ENCODE data around the gene RASSF7. TPM values are rescaled to one million over a fixed set of nuclear protein-coding genes. Genes with fewer than 3 reads are reported as not detected.

The RASSF7 gene
- total RNA-seq, 1 donor from 2014 or later: 32.3 TPM

- H3K36me3 Mint-ChIP-seq (ENCODE audit: low read depth, unreplicated experiment): no peaks in the 10 kb centered on the region
- H3K4me3 Mint-ChIP-seq (ENCODE audit: unreplicated experiment): no peak overlapping the region
- Histone ChIP-seq H3K36me3 (ENCODE audit: insufficient read depth, low read length) (no peaks in the 10 kb centered on the region), H3K9me3 (ENCODE audit: insufficient read depth, low read depth, low read length) (no peaks in the 10 kb centered on the region), H2AFZ (ENCODE audit: low read depth, low read length) (no peak overlapping the region), H3K4me2 (ENCODE audit: low read length) (no peak overlapping the region), H3K4me3 (ENCODE audit: insufficient read depth, low read depth, low read length) (no peak overlapping the region), H4K20me1 (ENCODE audit: insufficient read depth, low read length) (no peaks in the 10 kb centered on the region), H3K9ac (ENCODE audit: low read length) (no peak overlapping the region), H3K4me1 (ENCODE audit: insufficient read depth, low read length) (no peaks in the 10 kb centered on the region), H3K79me2 (ENCODE audit: insufficient read depth, low read length) (no peaks in the 10 kb centered on the region), H3K27me3 (ENCODE audit: insufficient read depth, low read length) (peaks cover 18% of the 10 kb centered on the region), H3K27ac (ENCODE audit: low read depth, low read length) (no peak overlapping the region)
- no peaks in the 10 kb centered on the region for H3K9me3 Mint-ChIP-seq (ENCODE audit: unreplicated experiment)
- H3K27ac Mint-ChIP-seq (ENCODE audit: unreplicated experiment): no peak overlapping the region
- H3K4me1 Mint-ChIP-seq (ENCODE audit: low read depth, unreplicated experiment): peaks cover 6% of the 10 kb centered on the region
- peaks cover 12% of the 10 kb centered on the region for H3K27me3 Mint-ChIP-seq (ENCODE audit: low read depth, unreplicated experiment)
- no peak for TF ChIP-seq EZH2 (IDR thresholded peaks at IDR 0.05; ENCODE audit: insufficient read depth, low read length)
- TF ChIP-seq, protein P1, sequence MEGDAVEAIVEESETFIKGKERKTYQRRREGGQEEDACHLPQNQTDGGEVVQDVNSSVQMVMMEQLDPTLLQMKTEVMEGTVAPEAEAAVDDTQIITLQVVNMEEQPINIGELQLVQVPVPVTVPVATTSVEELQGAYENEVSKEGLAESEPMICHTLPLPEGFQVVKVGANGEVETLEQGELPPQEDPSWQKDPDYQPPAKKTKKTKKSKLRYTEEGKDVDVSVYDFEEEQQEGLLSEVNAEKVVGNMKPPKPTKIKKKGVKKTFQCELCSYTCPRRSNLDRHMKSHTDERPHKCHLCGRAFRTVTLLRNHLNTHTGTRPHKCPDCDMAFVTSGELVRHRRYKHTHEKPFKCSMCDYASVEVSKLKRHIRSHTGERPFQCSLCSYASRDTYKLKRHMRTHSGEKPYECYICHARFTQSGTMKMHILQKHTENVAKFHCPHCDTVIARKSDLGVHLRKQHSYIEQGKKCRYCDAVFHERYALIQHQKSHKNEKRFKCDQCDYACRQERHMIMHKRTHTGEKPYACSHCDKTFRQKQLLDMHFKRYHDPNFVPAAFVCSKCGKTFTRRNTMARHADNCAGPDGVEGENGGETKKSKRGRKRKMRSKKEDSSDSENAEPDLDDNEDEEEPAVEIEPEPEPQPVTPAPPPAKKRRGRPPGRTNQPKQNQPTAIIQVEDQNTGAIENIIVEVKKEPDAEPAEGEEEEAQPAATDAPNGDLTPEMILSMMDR (IDR thresholded peaks at IDR 0.05; ENCODE audit: insufficient read depth, low read depth, low read length): no peak
- DNase-seq (ENCODE audit: low read depth) (no peak), FAIRE-seq (no peak)
Measured at GRCh38 chr11:553083-553987, 7.4 kb upstream of the RASSF7 start.

GRCh38 chr11:553988-554340 lies 6.8 kb upstream of the RASSF7 start:
- Mint-ChIP-seq H3K9me3 (ENCODE audit: unreplicated experiment) (no peaks in the 10 kb centered on the region), H3K4me3 (ENCODE audit: unreplicated experiment) (no peak overlapping the region), H3K27me3 (ENCODE audit: low read depth, unreplicated experiment) (peaks cover 9% of the 10 kb centered on the region), H3K4me1 (ENCODE audit: low read depth, unreplicated experiment) (peaks cover 1% of the 10 kb centered on the region), H3K36me3 (ENCODE audit: low read depth, unreplicated experiment) (no peaks in the 10 kb centered on the region), H3K27ac (ENCODE audit: unreplicated experiment) (no peak overlapping the region)
- Histone ChIP-seq H3K36me3 (ENCODE audit: insufficient read depth, low read length) (no peaks in the 10 kb centered on the region), H3K4me1 (ENCODE audit: insufficient read depth, low read length) (no peaks in the 10 kb centered on the region), H4K20me1 (ENCODE audit: insufficient read depth, low read length) (no peaks in the 10 kb centered on the region), H3K27ac (ENCODE audit: low read depth, low read length) (no peak overlapping the region), H3K9me3 (ENCODE audit: insufficient read depth, low read depth, low read length) (no peaks in the 10 kb centered on the region), H3K9ac (ENCODE audit: low read length) (no peak overlapping the region), H3K27me3 (ENCODE audit: insufficient read depth, low read length) (peaks cover 18% of the 10 kb centered on the region), H3K4me3 (ENCODE audit: insufficient read depth, low read depth, low read length) (no peak overlapping the region), H3K79me2 (ENCODE audit: insufficient read depth, low read length) (no peaks in the 10 kb centered on the region), H3K4me2 (ENCODE audit: low read length) (no peak overlapping the region), H2AFZ (ENCODE audit: low read depth, low read length) (no peak overlapping the region)
- DNase-seq (ENCODE audit: low read depth) (no peak), FAIRE-seq (no peak)
- TF ChIP-seq, protein P1 (IDR thresholded peaks at IDR 0.05; ENCODE audit: insufficient read depth, low read depth, low read length): no peak
- TF ChIP-seq EZH2 (IDR thresholded peaks at IDR 0.05; ENCODE audit: insufficient read depth, low read length): no peak
